Heart left ventricle (tissue), 16 donors: ENCODE results near the gene CCHCR1. TPM values are rescaled to one million over a fixed set of nuclear protein-coding genes. Genes with fewer than 3 reads are reported as not detected.

ENCODE experiments used
- ATAC-seq, 4 donors: fragments of 200-7000 bp; cut with Tn5 transposase; one replicate each; pipeline ENCODE4 v1.9.1; 2020 to 2022; ENCODE audit warnings: moderate library complexity in 4 of 4, mild to moderate bottlenecking in 3 of 4, moderate number of reproducible peaks in 1 of 4
- DNase-seq, 5 donors: peaks; one replicate each; pipeline ENCODE4 v3.0.0-alpha.2; 2020
- H3K27ac ChIP-seq, 12 donors: fragments of 200-600 bp; sonication (generic) in 4 of 12; one replicate each; pipeline versions ENCODE4 v1.5.0 to v1.8.0; 2016 to 2022; ENCODE audit warnings: mild to moderate bottlenecking in 2 of 12
- H3K27me3 ChIP-seq, 9 donors: fragments of 200-600 bp; sonication (generic) in 2 of 9; one replicate each; pipeline versions ENCODE4 v1.5.1 to v1.8.0; 2016 to 2022; ENCODE audit warnings: mild to moderate bottlenecking in 3 of 9
- H3K36me3 ChIP-seq, 9 donors: fragments of 200-600 bp; sonication (generic) in 2 of 9; one replicate each; pipeline versions ENCODE4 v1.5.0 to v1.8.0; 2018 to 2022; ENCODE audit warnings: mild to moderate bottlenecking in 2 of 9
- H3K4me1 ChIP-seq, 12 donors: fragments of 200-600 bp; sonication (generic) in 4 of 12; one replicate each; pipeline versions ENCODE4 v1.5.0 to v1.8.0; 2016 to 2022; ENCODE audit warnings: mild to moderate bottlenecking in 3 of 12
- H3K4me3 ChIP-seq, 12 donors: fragments of 200-600 bp; sonication (generic) in 4 of 12; one replicate each; pipeline versions ENCODE4 v1.5.0 to v1.8.0; 2017 to 2022; ENCODE audit warnings: mild to moderate bottlenecking in 9 of 12, moderate library complexity in 4 of 12
- H3K9me3 ChIP-seq, 12 donors: fragments of 200-600 bp; sonication (generic) in 4 of 12; one replicate each; pipeline versions ENCODE4 v1.5.0 to v1.8.0; 2016 to 2022; ENCODE audit warnings: mild to moderate bottlenecking in 1 of 12
- CTCF ChIP-seq, 12 donors: fragments of 200-600 bp; sonication (generic) in 4 of 12; IDR thresholded peaks; one replicate each; pipeline versions ENCODE4 v1.5.0 to v1.8.0; 2018 to 2022; ENCODE audit warnings: antibody characterized with exemption in 12 of 12, mild to moderate bottlenecking in 5 of 12
- POLR2A ChIP-seq, 2 donors: fragments of 450-650 bp; IDR thresholded peaks; one replicate each; pipeline ENCODE4 v1.6.1; 2017; ENCODE audit warnings: antibody characterized with exemption in 2 of 2, mild to moderate bottlenecking in 2 of 2, moderate library complexity in 2 of 2
- WGBS, 4 donors: extraction: QIAGEN DNeasy Blood & Tissue Kit in 2 of 4; methylation state at CpG; one replicate each; pipeline versions ENCODE4 v1.1.5 to v1.1.7; 2013 to 2018; 5-methylcytosine and 5-hydroxymethylcytosine counted together
- intact Hi-C, 10 donors: fragments of 100-400 bp; cut with DNase I; formaldehyde crosslinking; loops; one replicate each; pipeline versions ENCODE4 v1.11.1 to v1.14.2; 2022
- polyA plus RNA-seq, 2 donors: library from polyadenylated mRNA; stranded (reverse); fragments of 200-250 nt; gene quantifications; one replicate each; pipeline ENCODE4 v1.2.3, GENCODE V29; 2013
- total RNA-seq, 9 donors: library from RNA; depleted of rRNA in 2 of 9; stranded (reverse); fragments of >200 nt in 2 of 9; fragmentation: NEBNext Ultra II Directional in 3 of 9; extraction: Animal tissue kit (Norgen Biotek cat#: 25700) in 3 of 9; gene quantifications; one replicate each; pipeline versions ENCODE4 v1.1.0 to v1.2.4, GENCODE V29; 2016 to 2023
- donor health status: ischemic (EF 13 %, LVEDD 7.1; RV severe dilation, severe dysfunction).
- donor health status: healthy with polysubstance abuse.
- donor health status: DM: no; HTN: yes; CAD: no.
- donor health status: DM: no; HTN: no; CAD: no.
- donor health status: ischemic (EF 25% LVEDD 6.9; RV normal size, moderate dysfunction).
- donor health status: ischemic (EF 25% LVEDD 5.7; RV mildly dilated, moderate dysfunction).
- donor health status: healthy.
- donor health status: DM: yes; HTN: yes; CAD: no.
- donor health status: ischemic (EF 35%, LVEDD 5.7; RV mildly dilated, moderate dysfunction).
- donor health status: nonischemic (EF 11% LVEDD 7.7; RV severe dilation, severe dysfunction).
- donor health status: DM: yes; HTN: yes; CAD: no.
- donor health status: PGD.
- donor health status: ischemic (EF 29% LVEDD 5.4; RV normal size, mild dysfunction).
- donor health status: nonischemic (EF 23%, LVEDD 6.1; RV moderate dilation, normal function).

Gene CCHCR1
- total and polyA plus RNA-seq, 11 donors = 6.0 to 16.4 (median 10.4) TPM

GRCh38 chr6:31118178-31118577 lies 39.4 kb downstream of the CCHCR1 start:
- intact Hi-C loops = no loop called here
- Histone ChIP-seq H3K4me1 (peaks cover 7 to 59% (median 43%) of the 10 kb centered on the region in 12 donors), H3K9me3 (no peaks in the 10 kb centered on the region), H3K27me3 (no peaks in the 10 kb centered on the region), H3K27ac (no peak overlapping the region), H3K4me3 (no peak overlapping the region), H3K36me3 (no peaks in the 10 kb centered on the region)
- DNase-seq (peak in 1 of 5 donors; percentile 36), ATAC-seq (no peak)
- TF ChIP-seq POLR2A (IDR thresholded peaks at IDR 0.05) (no peak), CTCF (IDR thresholded peaks at IDR 0.05) (no peak)
- 87 to 93% (median 91%) methylated on average over 7 of the region's 7 CpGs for WGBS, 4 donors

DNA sequence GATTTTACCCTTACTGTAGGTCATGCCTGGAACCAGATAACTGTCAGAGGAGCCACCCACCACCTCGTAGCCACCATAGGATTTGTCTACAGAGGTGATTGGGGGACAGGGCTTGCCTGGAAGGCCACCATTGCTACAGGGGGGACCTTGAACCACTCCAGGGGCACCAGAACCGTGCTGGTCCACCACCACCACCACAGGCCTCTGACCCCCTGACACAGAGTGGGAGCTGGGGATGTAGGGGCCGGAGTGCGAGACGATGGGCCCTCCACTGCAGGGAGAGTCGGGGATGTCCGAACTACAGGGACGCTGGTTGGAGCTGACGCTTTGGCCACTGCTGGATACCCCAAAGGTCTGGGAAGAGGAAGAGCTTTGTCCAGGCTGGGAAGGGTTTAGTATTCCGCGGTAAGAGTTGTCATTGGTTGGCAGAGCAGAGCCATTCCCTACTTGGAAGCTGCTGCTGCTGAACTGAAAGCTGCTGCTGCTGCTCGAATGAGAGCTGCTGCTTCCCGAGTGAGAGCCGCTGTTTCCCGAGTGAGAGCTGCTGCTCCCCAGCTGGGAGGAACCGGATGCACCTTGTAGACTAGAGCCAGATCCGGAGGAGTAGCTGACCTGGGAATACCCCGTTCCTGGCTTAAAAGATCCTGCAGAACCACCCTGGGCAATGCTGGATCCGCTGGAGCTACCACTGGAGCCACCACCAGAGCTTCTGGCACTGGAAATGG lies 40.8 kb downstream of the CCHCR1 start:
- ATAC-seq (peak in 3 of 4 donors; percentile 3 to 64 (median 21)), DNase-seq (peak in 3 of 5 donors; percentile 46 to 60 (median 53))
- H3K9me3 ChIP-seq = no peaks in the 10 kb centered on the region
- intact Hi-C loops = no loop called here
- H3K4me1 ChIP-seq = peaks cover 0 to 46% (median 33%) of the 10 kb centered on the region in 12 donors
- peak overlapping the region in 9 of 12 donors; percentile 6 to 71 (median 55) for H3K27ac ChIP-seq
- whole genome bisulfite sequencing, 4 donors = 51 to 58% (median 55%) methylated on average over 19 of the region's 19 CpGs
- peak overlapping the region in 8 of 12 donors; percentile 19 to 47 (median 24) for H3K4me3 ChIP-seq
- TF ChIP-seq POLR2A (IDR thresholded peaks at IDR 0.05) (peak in 1 of 2 donors; percentile 13), CTCF (IDR thresholded peaks at IDR 0.05) (no peak)
- H3K36me3 ChIP-seq = no peaks in the 10 kb centered on the region
- H3K27me3 ChIP-seq = no peaks in the 10 kb centered on the region

GRCh38 chr6:31115941-31116560 lies 41.6 kb downstream of the CCHCR1 start:
- intact Hi-C loops = no loop called here
- H3K27ac ChIP-seq = peak overlapping the region in 2 of 12 donors; percentile 24 to 71
- no peak for TF ChIP-seq POLR2A (IDR thresholded peaks at IDR 0.05)
- no peak for TF ChIP-seq CTCF (IDR thresholded peaks at IDR 0.05)
- WGBS, 4 donors = 92 to 95% (median 94%) methylated on average over 12 of the region's 12 CpGs
- H3K27me3 ChIP-seq = no peaks in the 10 kb centered on the region
- no peaks in the 10 kb centered on the region for H3K36me3 ChIP-seq
- no peak for ATAC-seq
- no peaks in the 10 kb centered on the region for H3K9me3 ChIP-seq
- no peak overlapping the region for H3K4me3 ChIP-seq
- peaks cover 0 to 44% (median 33%) of the 10 kb centered on the region in 12 donors for H3K4me1 ChIP-seq
- no peak for DNase-seq
